Epithelial cell of proximal tubule (primary cell): ENCODE measurements around the gene EVA1A. TPM values are rescaled to one million over a fixed set of nuclear protein-coding genes. Genes with fewer than 3 reads are reported as not detected.
A peak's percentile ranks its signal among the peaks of the same experiment; 100 is the strongest.

ENCODE experiments used
- DNase-seq: peaks from one replicate; pipeline ENCODE4 v3.0.0-alpha.2; 2011; ENCODE audit warnings: low read depth
- H3K4me3 ChIP-seq: 2 replicates; pipeline ENCODE4 v1.5.1; 2011; ENCODE audit warnings: low read depth, mild to moderate bottlenecking, low read length
- CTCF ChIP-seq: conservative IDR thresholded peaks from 2 replicates; pipeline ENCODE4 v1.5.1; 2012; ENCODE audit warnings: low read depth, mild to moderate bottlenecking, low read length
- total RNA-seq: library from RNA; depleted of rRNA; stranded (reverse); fragments of >200 nt; gene quantifications from 2 replicates; pipeline ENCODE4 v1.2.3, GENCODE V29; 2015

The EVA1A gene
- total RNA-seq, 1 donor from 2014 or later = 67.0 TPM

- peak; percentile 17 for TF ChIP-seq CTCF
- no peak overlapping the region for H3K4me3 ChIP-seq
- no peak for DNase-seq
Measured at GRCh38 chr2:75579186-75579585, 18.4 kb upstream of the EVA1A start.

- no peak for DNase-seq
- no peak overlapping the region for H3K4me3 ChIP-seq
- TF ChIP-seq CTCF = no peak
Measured at GRCh38 chr2:75577280-75577679, 16.5 kb upstream of the EVA1A start.

GRCh38 chr2:75574106-75574505 lies 13.4 kb upstream of the EVA1A start:
- no peak overlapping the region for H3K4me3 ChIP-seq
- TF ChIP-seq CTCF = peak; percentile 38
- no peak for DNase-seq

- TF ChIP-seq CTCF = no peak
- DNase-seq = no peak
- no peak overlapping the region for H3K4me3 ChIP-seq
Measured at GRCh38 chr2:75573145-75573878, 12.6 kb upstream of the EVA1A start.

DNA sequence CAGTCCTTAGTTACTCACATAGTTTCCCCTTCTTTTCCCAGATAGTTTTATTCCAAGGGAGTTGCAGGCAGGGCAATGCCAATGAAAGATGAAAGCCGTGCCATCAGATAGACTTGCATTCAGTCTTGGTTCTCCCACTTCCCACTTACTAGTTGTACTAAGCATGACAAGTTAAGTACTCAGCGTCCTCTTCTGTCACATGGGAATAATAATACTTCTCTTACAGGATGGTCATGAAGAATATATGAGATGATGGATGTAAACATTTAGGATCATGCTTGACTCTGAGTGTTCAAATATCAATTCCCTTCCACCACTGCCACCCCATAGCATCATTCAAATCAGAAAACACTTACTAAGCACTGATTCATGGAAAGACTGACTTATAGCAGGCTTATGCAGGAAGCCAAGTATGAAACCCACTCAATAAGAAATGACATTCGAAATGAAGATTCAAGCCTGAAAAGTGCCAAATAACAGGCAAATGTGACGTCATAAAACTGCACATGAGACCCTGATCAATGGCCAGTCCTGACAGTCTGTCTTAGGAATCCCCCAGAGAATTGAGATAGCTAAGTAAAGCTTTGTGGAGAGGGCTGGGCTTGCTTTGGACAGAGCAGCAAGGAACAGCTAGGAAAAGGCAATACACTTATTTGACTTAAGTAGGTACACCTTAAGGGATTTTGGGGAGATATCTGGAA lies 11.1 kb upstream of the EVA1A start:
- H3K4me3 ChIP-seq = no peak overlapping the region
- no peak for TF ChIP-seq CTCF
- no peak for DNase-seq

DNA sequence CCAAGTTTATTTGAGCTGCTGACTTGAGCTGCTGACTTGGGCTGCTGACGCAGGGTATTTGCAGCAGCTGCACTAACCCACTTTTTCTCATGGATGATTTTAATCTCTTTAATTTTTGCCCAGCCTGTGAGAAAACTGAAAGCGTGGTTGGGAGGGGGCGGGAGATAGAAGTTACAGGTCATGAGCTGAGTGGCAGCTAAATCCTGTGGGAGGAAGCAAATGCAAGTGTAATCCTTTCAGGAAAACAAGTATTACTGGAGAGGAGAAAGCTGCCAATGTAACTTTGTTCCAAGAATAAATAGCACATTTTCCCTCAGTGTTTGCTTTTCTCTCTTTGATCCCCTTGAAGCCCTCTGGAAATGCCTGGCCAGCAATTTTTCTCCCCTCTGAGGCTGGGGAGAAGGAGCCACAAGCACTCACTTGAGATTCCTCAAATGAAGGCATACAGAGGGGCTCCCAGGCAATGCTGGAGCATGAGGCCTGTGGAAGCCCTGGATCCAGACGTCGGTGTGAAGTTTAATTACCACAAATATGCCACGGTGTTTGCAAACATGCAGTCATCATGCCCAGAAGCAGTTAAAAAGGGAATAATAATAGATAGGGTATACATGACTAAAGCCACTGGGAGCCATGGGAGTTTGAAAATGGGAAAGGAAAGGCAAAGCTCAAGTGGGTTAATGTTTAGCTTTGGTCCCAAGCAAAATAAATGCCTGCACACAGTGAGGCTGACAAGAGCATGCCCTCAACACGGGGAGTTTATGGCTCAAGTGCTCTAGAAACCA lies 10.4 kb upstream of the EVA1A start:
- H3K4me3 ChIP-seq = peak overlapping the region; percentile 4
- peak; percentile 93 for DNase-seq
- no peak for TF ChIP-seq CTCF
